Astrocyte (in vitro differentiated cells and primary cell): ENCODE data around the gene ARL17A. TPM values are rescaled to one million over a fixed set of nuclear protein-coding genes. Genes with fewer than 3 reads are reported as not detected.
"Not testable (repeated sequence)": the region's sequence is repeated elsewhere in the genome, so short reads cannot be mapped to it uniquely, and the experiment has no call there.

Source experiments
- DNase-seq: peaks from one replicate; pipeline ENCODE4 v3.0.0-alpha.2; 2010; ENCODE audit warnings: low read depth
- FAIRE-seq: peaks from 2 replicates; lab custom pipeline; 2011; peaks lifted over from hg19 to GRCh38; lab: Jason Lieb, UNC
- H2AFZ ChIP-seq: 2 replicates; pipeline ENCODE4 v1.6.0; 2012; ENCODE audit warnings: low read depth, low read length, inconsistent platforms
- H3K27ac ChIP-seq: 2 replicates; pipeline ENCODE4 v1.5.1; 2011; ENCODE audit warnings: low read depth, low read length, inconsistent platforms
- H3K27me3 ChIP-seq: 2 replicates; pipeline ENCODE4 v1.6.0; 2011; ENCODE audit warnings: low read length, inconsistent platforms; ENCODE audit not compliant: insufficient read depth
- H3K36me3 ChIP-seq: 2 replicates; pipeline ENCODE4 v1.5.1; 2011; ENCODE audit warnings: low read length, inconsistent platforms; ENCODE audit not compliant: insufficient read depth
- H3K4me1 ChIP-seq: 2 replicates; pipeline ENCODE4 v1.5.1; 2011; ENCODE audit warnings: low read length, inconsistent platforms; ENCODE audit not compliant: insufficient read depth
- H3K4me2 ChIP-seq: 2 replicates; pipeline ENCODE4 v1.6.0; 2012; ENCODE audit warnings: low read length, inconsistent platforms
- H3K4me3 ChIP-seq: 2 replicates; pipeline ENCODE4 v1.5.1; 2011; ENCODE audit warnings: low read depth, mild to moderate bottlenecking, low read length, inconsistent platforms; ENCODE audit not compliant: insufficient read depth
- H3K79me2 ChIP-seq: 2 replicates; pipeline ENCODE4 v1.6.0; 2012; ENCODE audit warnings: mild to moderate bottlenecking, low read length, inconsistent platforms; ENCODE audit not compliant: insufficient read depth
- H3K9ac ChIP-seq: 2 replicates; pipeline ENCODE4 v1.6.0; 2012; ENCODE audit warnings: mild to moderate bottlenecking, low read length, inconsistent platforms
- H3K9me3 ChIP-seq: 2 replicates; pipeline ENCODE4 v1.5.1; 2012; ENCODE audit warnings: low read depth, mild to moderate bottlenecking, low read length, inconsistent platforms; ENCODE audit not compliant: insufficient read depth
- H4K20me1 ChIP-seq: 2 replicates; pipeline ENCODE4 v1.6.0; 2012; ENCODE audit warnings: low read length, inconsistent platforms; ENCODE audit not compliant: insufficient read depth
- H3K27ac Mint-ChIP-seq: one replicate; pipeline ENCODE4 v1.8.0; 2021; ENCODE audit warnings: mild to moderate bottlenecking, mixed read lengths; ENCODE audit not compliant: unreplicated experiment
- H3K27me3 Mint-ChIP-seq: one replicate; pipeline ENCODE4 v1.8.0; 2021; ENCODE audit warnings: low read depth, mixed read lengths; ENCODE audit not compliant: unreplicated experiment
- H3K36me3 Mint-ChIP-seq: one replicate; pipeline ENCODE4 v1.8.0; 2021; ENCODE audit warnings: low read depth, mixed read lengths; ENCODE audit not compliant: unreplicated experiment
- H3K4me1 Mint-ChIP-seq: one replicate; pipeline ENCODE4 v1.8.0; 2021; ENCODE audit warnings: low read depth, mixed read lengths; ENCODE audit not compliant: unreplicated experiment
- H3K4me3 Mint-ChIP-seq: one replicate; pipeline ENCODE4 v1.8.0; 2021; ENCODE audit warnings: mild to moderate bottlenecking, moderate library complexity, mixed read lengths; ENCODE audit not compliant: unreplicated experiment
- H3K9me3 Mint-ChIP-seq: one replicate; pipeline ENCODE4 v1.8.0; 2021; ENCODE audit warnings: mild to moderate bottlenecking, mixed read lengths; ENCODE audit not compliant: unreplicated experiment
- total RNA-seq: library from RNA; stranded (reverse); gene quantifications from 2 replicates; pipeline ENCODE4 v1.2.1, GENCODE V29; 2021

ARL17A gene
- total RNA-seq, 1 donor from 2014 or later, result 11.6 TPM

- H3K27ac ChIP-seq, H3K4me3 ChIP-seq, DNase-seq, H3K4me3 Mint-ChIP-seq, H3K4me1 ChIP-seq, H3K9ac ChIP-seq, H4K20me1 ChIP-seq, H3K27me3 Mint-ChIP-seq, H3K9me3 ChIP-seq, H3K27ac Mint-ChIP-seq, H3K27me3 ChIP-seq, H3K4me1 Mint-ChIP-seq, H3K36me3 ChIP-seq, H2AFZ ChIP-seq, H3K9me3 Mint-ChIP-seq, H3K36me3 Mint-ChIP-seq, H3K4me2 ChIP-seq, H3K79me2 ChIP-seq: not testable (repeated sequence)
- peak; percentile 64 for FAIRE-seq
Observed at GRCh38 chr17:46475583-46475982, 103.9 kb downstream of the ARL17A start.

- H3K4me2 ChIP-seq, H3K4me1 ChIP-seq, H3K27me3 Mint-ChIP-seq, H3K27ac Mint-ChIP-seq, H3K9me3 Mint-ChIP-seq, H4K20me1 ChIP-seq, DNase-seq, H3K9me3 ChIP-seq, H2AFZ ChIP-seq, H3K79me2 ChIP-seq, H3K36me3 ChIP-seq, H3K4me1 Mint-ChIP-seq, H3K4me3 Mint-ChIP-seq, H3K27ac ChIP-seq, H3K9ac ChIP-seq, H3K36me3 Mint-ChIP-seq, H3K27me3 ChIP-seq, H3K4me3 ChIP-seq: not testable (repeated sequence)
- peak; percentile 78 for FAIRE-seq
Observed at GRCh38 chr17:46474489-46474888, 105.0 kb downstream of the ARL17A start.

GRCh38 chr17:46467618-46468017 lies 111.9 kb downstream of the ARL17A start:
- H3K79me2 ChIP-seq, H2AFZ ChIP-seq, DNase-seq, H3K4me3 ChIP-seq, H3K9me3 ChIP-seq, H3K27me3 Mint-ChIP-seq, H3K4me1 ChIP-seq, H3K27ac Mint-ChIP-seq, H3K9me3 Mint-ChIP-seq, H4K20me1 ChIP-seq, H3K4me1 Mint-ChIP-seq, H3K4me3 Mint-ChIP-seq, H3K9ac ChIP-seq, H3K27me3 ChIP-seq, H3K36me3 ChIP-seq, H3K36me3 Mint-ChIP-seq, H3K4me2 ChIP-seq, H3K27ac ChIP-seq: not testable (repeated sequence)
- peak; percentile 95 for FAIRE-seq

Other genes with a start within 250 kb of the ARL17A start
- 10.6 and 12.2 TPM in 2 replicates for gene ARL17B, start 217.9 kb downstream of the ARL17A start, total RNA-seq
- gene LRRC37A2, start 67.2 kb downstream of the ARL17A start, total RNA-seq, result 10.7 and 12.3 TPM in 2 replicates
- gene NSF, start 11.0 kb upstream of the ARL17A start, total RNA-seq, result 83.4 and 86.2 TPM in 2 replicates
- gene WNT3, start 239.0 kb upstream of the ARL17A start, total RNA-seq, result 2.4 TPM in 2 replicates